Measurements from ENCODE around the gene PKD2L1. TPM values are rescaled to one million over a fixed set of nuclear protein-coding genes. Genes with fewer than 3 reads are reported as not detected.

Gene PKD2L1
- total RNA-seq, 1 donor from 2014 or later: not detected

- Histone ChIP-seq H3K9ac (ENCODE audit: low read length) (no peak overlapping the region), H3K27ac (ENCODE audit: low read depth, low read length) (no peak overlapping the region), H3K4me3 (ENCODE audit: insufficient read depth, low read depth, low read length) (no peak overlapping the region), H3K4me2 (ENCODE audit: low read length) (no peak overlapping the region), H3K79me2 (ENCODE audit: insufficient read depth, low read length) (no peaks in the 10 kb centered on the region), H3K36me3 (ENCODE audit: insufficient read depth, low read length) (no peaks in the 10 kb centered on the region), H3K27me3 (ENCODE audit: insufficient read depth, low read length) (peaks cover 6% of the 10 kb centered on the region), H3K4me1 (ENCODE audit: insufficient read depth, low read length) (no peaks in the 10 kb centered on the region), H4K20me1 (ENCODE audit: insufficient read depth, low read length) (no peaks in the 10 kb centered on the region), H2AFZ (ENCODE audit: low read depth, low read length) (no peak overlapping the region), H3K9me3 (ENCODE audit: insufficient read depth, low read depth, low read length) (no peaks in the 10 kb centered on the region)
- Mint-ChIP-seq H3K36me3 (ENCODE audit: low read depth, unreplicated experiment) (no peaks in the 10 kb centered on the region), H3K27ac (ENCODE audit: unreplicated experiment) (no peak overlapping the region), H3K9me3 (ENCODE audit: unreplicated experiment) (no peaks in the 10 kb centered on the region), H3K27me3 (ENCODE audit: low read depth, unreplicated experiment) (peaks cover 15% of the 10 kb centered on the region), H3K4me3 (ENCODE audit: unreplicated experiment) (no peak overlapping the region), H3K4me1 (ENCODE audit: low read depth, unreplicated experiment) (peaks cover 4% of the 10 kb centered on the region)
- no peak for DNase-seq (ENCODE audit: low read depth)
- TF ChIP-seq EZH2 (IDR thresholded peaks at IDR 0.05; ENCODE audit: insufficient read depth, low read length): no peak
- TF ChIP-seq CTCF (IDR thresholded peaks at IDR 0.05; ENCODE audit: insufficient read depth, low read depth, low read length): no peak
- FAIRE-seq: no peak
Observed at GRCh38 chr10:100319707-100320402, 10.2 kb downstream of the PKD2L1 start.

- H3K9ac ChIP-seq (ENCODE audit: low read length): no peak overlapping the region
- DNase-seq (ENCODE audit: low read depth) (no peak), FAIRE-seq (no peak)
- H3K4me1 ChIP-seq (ENCODE audit: insufficient read depth, low read length): no peaks in the 10 kb centered on the region
- no peak overlapping the region for H3K4me2 ChIP-seq (ENCODE audit: low read length)
- Mint-ChIP-seq H3K27ac (ENCODE audit: unreplicated experiment) (no peak overlapping the region), H3K4me3 (ENCODE audit: unreplicated experiment) (no peak overlapping the region), H3K4me1 (ENCODE audit: low read depth, unreplicated experiment) (peaks cover 4% of the 10 kb centered on the region), H3K9me3 (ENCODE audit: unreplicated experiment) (no peaks in the 10 kb centered on the region), H3K36me3 (ENCODE audit: low read depth, unreplicated experiment) (no peaks in the 10 kb centered on the region), H3K27me3 (ENCODE audit: low read depth, unreplicated experiment) (peaks cover 20% of the 10 kb centered on the region)
- no peaks in the 10 kb centered on the region for H3K36me3 ChIP-seq (ENCODE audit: insufficient read depth, low read length)
- H3K4me3 ChIP-seq (ENCODE audit: insufficient read depth, low read depth, low read length): no peak overlapping the region
- no peaks in the 10 kb centered on the region for H3K9me3 ChIP-seq (ENCODE audit: insufficient read depth, low read depth, low read length)
- TF ChIP-seq EZH2 (IDR thresholded peaks at IDR 0.05; ENCODE audit: insufficient read depth, low read length) (no peak), CTCF (IDR thresholded peaks at IDR 0.05; ENCODE audit: insufficient read depth, low read depth, low read length) (no peak)
- no peak overlapping the region for H2AFZ ChIP-seq (ENCODE audit: low read depth, low read length)
- no peaks in the 10 kb centered on the region for H3K79me2 ChIP-seq (ENCODE audit: insufficient read depth, low read length)
- peaks cover 13% of the 10 kb centered on the region for H3K27me3 ChIP-seq (ENCODE audit: insufficient read depth, low read length)
- no peak overlapping the region for H3K27ac ChIP-seq (ENCODE audit: low read depth, low read length)
- no peaks in the 10 kb centered on the region for H4K20me1 ChIP-seq (ENCODE audit: insufficient read depth, low read length)
Observed at GRCh38 chr10:100318207-100318606, 11.8 kb downstream of the PKD2L1 start.

GRCh38 chr10:100315615-100316014 lies 14.4 kb downstream of the PKD2L1 start:
- Histone ChIP-seq H3K27ac (ENCODE audit: low read depth, low read length) (no peak overlapping the region), H3K4me3 (ENCODE audit: insufficient read depth, low read depth, low read length) (no peak overlapping the region), H3K4me1 (ENCODE audit: insufficient read depth, low read length) (no peaks in the 10 kb centered on the region), H2AFZ (ENCODE audit: low read depth, low read length) (no peak overlapping the region), H3K36me3 (ENCODE audit: insufficient read depth, low read length) (no peaks in the 10 kb centered on the region), H3K79me2 (ENCODE audit: insufficient read depth, low read length) (no peaks in the 10 kb centered on the region), H3K9ac (ENCODE audit: low read length) (no peak overlapping the region), H3K27me3 (ENCODE audit: insufficient read depth, low read length) (peaks cover 33% of the 10 kb centered on the region), H4K20me1 (ENCODE audit: insufficient read depth, low read length) (no peaks in the 10 kb centered on the region), H3K4me2 (ENCODE audit: low read length) (no peak overlapping the region), H3K9me3 (ENCODE audit: insufficient read depth, low read depth, low read length) (no peaks in the 10 kb centered on the region)
- peaks cover 32% of the 10 kb centered on the region for H3K27me3 Mint-ChIP-seq (ENCODE audit: low read depth, unreplicated experiment)
- DNase-seq (ENCODE audit: low read depth): no peak
- no peak overlapping the region for H3K4me3 Mint-ChIP-seq (ENCODE audit: unreplicated experiment)
- peaks cover 4% of the 10 kb centered on the region for H3K4me1 Mint-ChIP-seq (ENCODE audit: low read depth, unreplicated experiment)
- H3K9me3 Mint-ChIP-seq (ENCODE audit: unreplicated experiment): no peaks in the 10 kb centered on the region
- H3K36me3 Mint-ChIP-seq (ENCODE audit: low read depth, unreplicated experiment): no peaks in the 10 kb centered on the region
- FAIRE-seq: no peak
- TF ChIP-seq EZH2 (IDR thresholded peaks at IDR 0.05; ENCODE audit: insufficient read depth, low read length) (no peak), CTCF (IDR thresholded peaks at IDR 0.05; ENCODE audit: insufficient read depth, low read depth, low read length) (no peak)
- no peak overlapping the region for H3K27ac Mint-ChIP-seq (ENCODE audit: unreplicated experiment)

All from astrocyte (in vitro differentiated cells and primary cell).